Measurements from ENCODE around the gene COL4A1.

- TF ChIP-seq, protein P1, sequence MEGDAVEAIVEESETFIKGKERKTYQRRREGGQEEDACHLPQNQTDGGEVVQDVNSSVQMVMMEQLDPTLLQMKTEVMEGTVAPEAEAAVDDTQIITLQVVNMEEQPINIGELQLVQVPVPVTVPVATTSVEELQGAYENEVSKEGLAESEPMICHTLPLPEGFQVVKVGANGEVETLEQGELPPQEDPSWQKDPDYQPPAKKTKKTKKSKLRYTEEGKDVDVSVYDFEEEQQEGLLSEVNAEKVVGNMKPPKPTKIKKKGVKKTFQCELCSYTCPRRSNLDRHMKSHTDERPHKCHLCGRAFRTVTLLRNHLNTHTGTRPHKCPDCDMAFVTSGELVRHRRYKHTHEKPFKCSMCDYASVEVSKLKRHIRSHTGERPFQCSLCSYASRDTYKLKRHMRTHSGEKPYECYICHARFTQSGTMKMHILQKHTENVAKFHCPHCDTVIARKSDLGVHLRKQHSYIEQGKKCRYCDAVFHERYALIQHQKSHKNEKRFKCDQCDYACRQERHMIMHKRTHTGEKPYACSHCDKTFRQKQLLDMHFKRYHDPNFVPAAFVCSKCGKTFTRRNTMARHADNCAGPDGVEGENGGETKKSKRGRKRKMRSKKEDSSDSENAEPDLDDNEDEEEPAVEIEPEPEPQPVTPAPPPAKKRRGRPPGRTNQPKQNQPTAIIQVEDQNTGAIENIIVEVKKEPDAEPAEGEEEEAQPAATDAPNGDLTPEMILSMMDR (IDR thresholded peaks at IDR 0.05) = no peak
- no peak for TF ChIP-seq EZH2 (IDR thresholded peaks at IDR 0.05)
Measured at GRCh38 chr13:110317093-110317492, 10.1 kb upstream of the COL4A1 start.

Data from neural progenitor cell (in vitro differentiated cells).